H1 (cell line): Measurements from ENCODE around the gene RBMS1. TPM values are rescaled to one million over a fixed set of nuclear protein-coding genes. Genes with fewer than 3 reads are reported as not detected.

Experiments
- CHD2 ChIP-seq: IDR thresholded peaks from 2 replicates; pipeline ENCODE4 v1.6.1; 2012; ENCODE audit warnings: low read length, improper control_type of control experiment
- EGR1 ChIP-seq: IDR thresholded peaks from 2 replicates; pipeline ENCODE4 v1.6.1; 2011; ENCODE audit warnings: low read depth, low read length, borderline replicate concordance
- SP4 ChIP-seq: IDR thresholded peaks from 2 replicates; pipeline ENCODE4 v1.6.1; 2012; ENCODE audit warnings: low read length, inconsistent platforms
- polyA plus RNA-seq, 7 experiments: library from polyadenylated mRNA; depleted of rRNA in 3 of 7; stranded (reverse) in 5 of 7; unstranded in 2 of 7; fragments of >200 nt in 5 of 7; fragments of 200-250 nt in 2 of 7; gene quantifications; 1 replicate in 5 of 7; 2 replicates in 1 of 7; 4 replicates in 1 of 7; pipeline versions ENCODE4 v1.2.1 to v1.2.3, GENCODE V29; 2011 to 2013; ENCODE audit warnings: missing spikeins in 2 of 7, mixed read lengths in 2 of 7
- total RNA-seq: library from RNA; stranded (reverse); fragmentation: NEBNext Ultra II Directional; extraction: Animal tissue kit (Norgen Biotek cat#: 25700); gene quantifications from 2 replicates; pipeline ENCODE4 v1.2.1, GENCODE V29; 2021

Gene RBMS1
- total and polyA plus RNA-seq, 2 of the 8 experiments (the other 6 are each of a cell fraction or from before 2014, with no cell fraction given), result 53.7 to 60.0 TPM

- TF ChIP-seq EGR1 (no peak), SP4 (no peak), CHD2 (no peak)
- TF ChIP-seq, all 59 proteins: peak for 0
Measured at GRCh38 chr2:160227293-160227915, 266.2 kb downstream of the RBMS1 start (continued).
